GM21447 (cell line): ENCODE results near the gene NNAT.
"Not testable (repeated sequence)": the region's sequence is repeated elsewhere in the genome, so short reads cannot be mapped to it uniquely, and the experiment has no call there.

Experiments
- ATAC-seq: cut with Tn5 transposase; IDR thresholded peaks from one replicate; pipeline ENCODE4 v1.9.1; 2021; ENCODE audit not compliant: unreplicated experiment

Gene NNAT, protein sequence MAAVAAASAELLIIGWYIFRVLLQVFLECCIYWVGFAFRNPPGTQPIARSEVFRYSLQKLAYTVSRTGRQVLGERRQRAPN

DNA sequence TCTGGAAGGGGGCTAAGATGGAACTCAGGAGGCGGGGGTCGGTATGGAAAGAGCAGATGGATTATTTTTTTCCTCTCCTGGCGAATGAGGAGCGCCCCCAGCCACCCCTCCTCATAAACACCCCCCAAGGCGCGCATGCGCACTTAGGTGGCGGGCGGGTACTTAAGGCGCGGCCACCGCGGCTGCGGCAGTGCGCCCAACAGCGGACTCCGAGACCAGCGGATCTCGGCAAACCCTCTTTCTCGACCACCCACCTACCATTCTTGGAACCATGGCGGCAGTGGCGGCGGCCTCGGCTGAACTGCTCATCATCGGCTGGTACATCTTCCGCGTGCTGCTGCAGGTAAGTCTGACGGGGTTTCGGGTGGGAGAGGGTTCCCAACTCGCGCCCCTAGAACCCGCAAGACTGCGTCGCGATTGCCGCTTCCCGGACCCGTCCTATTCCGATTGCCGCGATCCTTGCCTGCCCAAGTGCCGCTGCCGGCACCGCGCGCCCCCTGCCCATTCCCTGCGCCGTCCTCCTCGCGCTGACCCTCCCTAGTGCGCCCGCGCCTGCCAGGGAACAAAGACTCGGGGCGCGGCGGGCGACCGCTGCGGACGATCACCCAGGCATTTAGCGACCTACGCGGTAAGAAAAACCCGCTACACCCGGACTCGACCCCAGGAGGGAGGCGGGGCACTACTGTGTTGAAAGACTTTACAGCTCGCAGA, at the start of gene NNAT:
NNAT (plus strand) TSS at position 190 of the 711 bp plus-strand sequence; CDS start at position 272, 82 bp downstream.
- ATAC-seq = no peak

DNA sequence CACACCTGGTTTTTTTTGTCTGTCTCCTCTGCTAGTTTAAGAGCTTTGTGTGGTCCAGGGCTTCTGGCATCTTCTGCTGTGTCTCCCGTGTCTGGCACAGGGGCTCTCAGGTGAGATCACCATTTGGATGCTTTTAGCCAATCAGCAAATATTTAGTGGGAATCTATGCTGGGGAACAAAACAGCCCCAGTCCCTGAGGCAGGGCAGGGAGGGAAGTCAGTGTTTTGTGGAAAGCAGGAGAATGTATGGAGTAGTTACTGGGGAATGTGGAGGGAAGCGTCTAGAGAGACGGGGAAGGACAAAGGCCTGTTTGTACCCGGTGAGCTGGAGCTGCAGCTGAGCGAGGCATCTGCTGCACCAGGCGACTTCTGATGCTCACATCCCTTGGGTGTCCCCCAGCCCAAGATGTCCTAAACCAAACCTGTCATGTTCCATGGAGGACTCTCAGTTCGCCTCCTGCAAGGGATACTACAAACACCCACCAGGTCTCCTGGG, 49.3 kb upstream of the NNAT start:
- ATAC-seq = no peak

DNA sequence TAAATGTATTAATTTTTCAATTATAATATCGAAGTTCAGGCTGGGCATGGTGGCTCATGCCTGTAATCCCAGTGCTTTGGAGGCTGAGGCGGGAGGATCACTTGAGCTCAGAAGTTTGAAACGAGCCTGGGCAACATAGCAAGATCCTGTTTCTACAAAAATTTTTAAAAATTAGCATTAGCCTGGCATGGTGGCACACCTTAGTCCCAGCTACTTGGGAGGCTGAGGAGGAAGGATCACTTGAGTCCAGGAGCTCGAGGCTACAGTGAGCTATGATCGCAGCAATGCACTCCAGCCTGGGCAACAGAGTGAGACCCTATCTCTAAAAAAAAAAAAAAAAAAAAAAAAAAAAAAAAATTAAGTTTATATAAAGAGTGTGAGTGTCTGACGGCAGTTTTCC, 48.6 kb upstream of the NNAT start:
- not testable (repeated sequence) for ATAC-seq

DNA sequence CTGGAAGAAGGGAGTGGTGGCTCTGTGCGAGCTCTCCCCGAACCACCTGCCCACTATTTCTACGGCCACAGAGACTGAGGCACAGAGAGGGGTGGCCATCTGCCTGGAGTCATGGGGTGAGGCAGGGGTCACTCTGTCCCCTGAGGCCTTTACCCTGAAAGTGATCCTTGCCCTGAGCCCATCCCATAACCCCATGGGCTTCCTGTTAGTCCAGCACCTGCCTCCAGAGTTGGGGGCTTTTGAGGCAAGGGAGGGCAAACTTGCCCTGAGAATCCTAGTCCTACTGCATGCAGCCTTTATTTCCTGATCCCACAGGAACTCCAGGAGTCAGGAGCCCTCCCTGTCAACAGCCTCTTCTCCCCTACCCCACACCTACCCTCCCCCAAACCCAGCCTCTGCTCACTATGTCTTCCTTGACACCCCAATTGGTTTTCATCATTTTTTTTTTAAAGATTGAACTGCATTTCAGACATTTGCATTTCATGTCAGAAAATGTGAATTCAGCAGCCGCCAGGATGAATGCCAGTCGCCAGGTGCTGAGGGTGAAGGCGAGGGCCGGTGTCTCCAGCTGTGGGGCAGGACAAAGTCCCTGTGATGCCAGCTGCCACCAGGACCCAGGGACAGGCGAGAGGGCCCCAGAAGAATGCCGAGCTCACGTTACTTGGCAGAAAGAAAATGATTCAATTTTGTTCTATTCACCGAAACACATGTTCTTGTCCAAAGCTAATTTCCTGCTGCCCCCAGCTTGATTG, 47.6 kb upstream of the NNAT start:
- ATAC-seq = no peak

DNA sequence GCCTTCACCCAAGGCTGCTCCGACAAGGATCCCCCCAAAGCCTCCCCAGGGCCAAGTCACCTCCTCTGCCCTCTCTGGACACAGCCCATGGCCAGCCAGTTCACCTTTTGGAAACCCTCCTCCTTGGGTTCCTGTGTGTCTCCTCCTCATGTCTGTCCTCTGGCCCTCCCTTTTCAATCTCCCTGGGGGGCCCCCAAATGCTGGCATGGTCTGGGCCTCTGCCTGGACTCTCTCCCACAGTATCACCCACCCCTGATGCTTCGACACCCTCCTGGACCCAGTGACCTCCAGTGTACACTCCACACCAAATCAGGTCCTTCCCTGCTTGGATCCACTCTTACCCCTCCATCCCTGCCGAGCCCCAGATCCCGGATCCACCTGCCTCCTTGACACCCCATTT, 46.7 kb upstream of the NNAT start:
- ATAC-seq = no peak

DNA sequence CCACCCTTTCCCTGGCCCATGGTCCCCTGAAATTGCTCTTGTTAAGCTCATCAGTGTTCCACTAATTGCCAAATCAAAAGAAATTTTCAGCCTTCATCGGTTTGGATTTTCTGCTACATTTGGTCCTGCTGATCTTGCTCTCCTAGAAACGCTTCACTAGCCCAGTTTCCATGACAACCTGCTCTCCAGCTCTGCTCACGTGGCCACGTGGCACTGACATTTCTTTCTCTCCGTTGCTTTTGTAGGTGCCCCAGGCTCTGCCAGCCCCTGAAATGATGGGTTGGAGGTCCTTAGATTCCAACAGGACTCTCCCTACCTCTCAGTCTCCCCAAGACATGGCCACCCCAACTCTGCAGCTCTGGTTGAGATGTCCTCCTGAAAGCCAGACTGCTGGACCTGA, 45.8 kb upstream of the NNAT start:
- no peak for ATAC-seq

DNA sequence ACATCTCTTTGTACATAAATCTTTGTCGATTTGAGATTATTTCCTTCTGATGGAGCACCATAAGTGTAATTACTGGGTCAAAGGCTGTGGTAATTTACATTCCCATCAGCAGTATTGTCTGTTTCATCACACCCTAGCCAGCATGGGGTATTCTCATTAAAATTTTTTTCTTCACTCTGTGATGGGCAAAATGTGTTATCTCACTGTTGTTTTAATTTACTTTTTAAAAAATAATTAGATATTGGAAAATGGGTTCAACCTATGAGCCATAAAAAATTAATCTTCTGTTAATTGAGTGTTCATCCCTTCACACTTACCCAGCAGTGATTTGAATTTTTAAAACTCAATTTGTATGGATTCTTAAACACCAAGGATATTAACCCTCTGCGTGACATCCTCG, 44.0 kb upstream of the NNAT start:
- no peak for ATAC-seq

DNA sequence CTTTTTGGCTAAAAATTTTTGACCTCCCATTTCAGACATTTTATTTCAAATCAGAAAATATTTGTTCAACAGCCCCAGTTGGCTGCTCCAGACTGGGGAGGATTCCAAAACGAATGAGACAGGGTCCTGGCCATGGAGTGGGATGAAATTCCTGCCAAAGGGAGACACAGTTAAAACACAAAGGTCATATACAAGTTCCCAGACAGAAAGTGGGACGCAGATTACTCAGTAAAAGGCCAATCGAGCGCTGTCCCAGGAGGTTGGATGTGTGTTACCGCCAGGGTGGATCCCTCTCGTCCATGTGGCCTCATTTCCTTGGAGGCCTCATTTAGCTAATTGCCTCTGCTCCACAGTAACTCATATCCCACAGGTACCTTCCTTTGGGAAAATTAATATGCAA, 41.8 kb upstream of the NNAT start:
- ATAC-seq = no peak

DNA sequence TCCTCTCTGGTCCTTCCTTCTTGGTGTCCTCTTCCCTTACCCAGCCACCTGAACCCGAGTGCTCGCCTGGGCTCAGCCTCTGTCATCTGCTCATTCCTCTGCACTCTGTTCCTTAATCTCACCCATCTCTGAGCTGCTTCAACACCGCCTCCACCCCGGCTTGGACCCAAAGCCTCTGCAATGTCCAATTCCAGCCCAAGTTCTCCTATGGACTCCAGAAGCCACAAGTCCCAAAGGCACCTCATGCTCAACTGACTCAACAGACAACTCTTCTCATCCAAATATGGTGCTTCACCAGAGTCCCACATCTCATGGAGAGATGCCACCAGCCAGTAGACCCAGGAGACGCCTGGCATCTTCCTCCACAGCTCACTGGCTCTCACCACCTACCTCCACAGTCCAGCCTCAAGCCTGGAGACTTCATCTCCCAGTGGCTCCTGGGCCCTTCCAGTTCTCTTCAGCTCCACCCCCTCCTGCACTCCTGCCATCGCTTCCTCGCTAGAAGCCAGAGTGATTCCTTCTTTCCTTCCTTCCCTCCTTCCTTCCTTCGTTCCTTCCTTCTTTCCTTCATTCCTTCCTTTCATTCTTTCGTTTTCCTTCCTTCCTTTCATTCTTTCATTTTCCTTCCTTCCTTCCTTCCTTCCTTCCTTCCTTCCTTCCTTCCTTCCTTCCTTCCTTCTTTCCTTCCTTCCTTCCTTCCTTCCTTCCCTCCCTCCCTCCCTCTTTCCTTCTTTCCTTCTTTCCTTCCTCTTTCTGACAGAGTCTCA, 40.9 kb upstream of the NNAT start:
- ATAC-seq = no peak

DNA sequence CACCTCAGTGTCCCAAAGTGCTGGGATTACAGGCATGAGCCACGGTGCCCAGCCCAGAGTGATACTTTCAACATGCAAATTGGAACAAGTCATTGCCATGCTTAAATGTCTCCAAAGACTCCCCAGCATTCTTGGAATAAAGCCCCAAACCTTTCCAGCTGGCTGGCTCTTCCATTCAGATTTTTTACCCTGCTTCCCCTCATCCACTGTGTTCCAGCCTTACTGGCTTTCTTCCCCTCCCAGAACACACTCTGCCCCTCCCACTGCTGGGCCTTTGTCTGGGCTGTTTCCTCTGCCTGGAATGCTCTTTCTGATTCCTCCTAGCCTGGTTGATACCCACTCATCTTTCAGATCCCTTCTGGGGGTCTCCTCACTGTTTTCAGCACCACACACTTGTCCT, 40.1 kb upstream of the NNAT start:
- no peak for ATAC-seq

DNA sequence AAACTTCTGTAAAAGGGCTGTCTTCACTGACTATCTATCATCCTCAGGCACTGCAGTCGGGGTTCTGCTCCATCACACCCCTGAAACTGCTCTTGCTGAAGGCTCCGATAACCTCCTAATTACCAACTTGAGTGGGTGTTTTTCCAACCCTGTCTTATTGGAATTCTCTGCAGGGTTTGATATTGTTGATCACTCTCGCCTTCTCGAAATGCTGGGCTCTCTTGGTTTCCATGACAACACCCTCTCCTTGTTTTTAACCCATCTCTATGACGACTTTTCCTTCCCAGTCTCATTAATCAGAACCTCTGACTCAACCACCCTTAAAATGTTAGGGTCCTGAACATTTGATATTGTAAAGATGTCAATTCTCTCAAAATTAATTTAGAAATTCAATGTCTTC, 39.4 kb upstream of the NNAT start:
- no peak for ATAC-seq

DNA sequence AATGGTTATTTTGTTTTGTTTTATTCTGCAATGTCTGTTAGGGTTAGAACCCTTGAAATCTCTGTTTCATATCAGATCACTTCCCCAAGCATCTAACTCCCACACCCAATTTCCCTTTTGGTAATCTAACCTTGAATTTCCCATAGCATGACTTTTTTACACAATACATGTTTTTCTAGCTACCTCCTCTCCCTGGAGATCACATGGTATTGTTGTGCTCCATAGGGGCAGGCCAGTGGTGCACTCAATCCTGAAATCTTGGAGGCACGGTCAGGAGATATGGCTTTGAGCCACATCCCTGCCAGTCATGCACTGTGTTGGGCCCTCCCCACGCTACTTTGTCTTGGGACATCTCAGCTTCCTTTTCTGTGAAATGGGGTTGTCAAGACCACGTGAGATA, 36.7 kb upstream of the NNAT start:
- ATAC-seq = no peak

DNA sequence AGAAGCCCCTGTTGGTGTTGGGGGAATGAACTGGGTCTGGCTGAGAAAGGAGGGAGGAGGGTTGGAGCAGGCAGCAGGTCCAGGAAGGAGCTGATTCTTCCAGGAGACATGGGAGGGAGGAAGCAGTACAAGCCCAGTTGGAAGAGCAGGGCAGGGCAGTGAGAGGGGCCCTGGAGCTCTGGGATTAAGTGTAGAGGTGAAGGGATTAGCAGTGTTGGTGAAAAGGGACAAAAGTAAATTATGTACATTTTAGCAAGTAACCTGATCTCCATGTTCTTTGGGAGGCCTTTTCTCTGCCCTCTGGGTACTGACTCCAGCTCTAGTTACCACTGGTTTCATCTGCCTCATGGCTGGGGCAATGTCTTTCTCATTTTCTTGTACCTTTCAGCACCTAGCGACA, 34.8 kb upstream of the NNAT start:
- not testable (repeated sequence) for ATAC-seq

DNA sequence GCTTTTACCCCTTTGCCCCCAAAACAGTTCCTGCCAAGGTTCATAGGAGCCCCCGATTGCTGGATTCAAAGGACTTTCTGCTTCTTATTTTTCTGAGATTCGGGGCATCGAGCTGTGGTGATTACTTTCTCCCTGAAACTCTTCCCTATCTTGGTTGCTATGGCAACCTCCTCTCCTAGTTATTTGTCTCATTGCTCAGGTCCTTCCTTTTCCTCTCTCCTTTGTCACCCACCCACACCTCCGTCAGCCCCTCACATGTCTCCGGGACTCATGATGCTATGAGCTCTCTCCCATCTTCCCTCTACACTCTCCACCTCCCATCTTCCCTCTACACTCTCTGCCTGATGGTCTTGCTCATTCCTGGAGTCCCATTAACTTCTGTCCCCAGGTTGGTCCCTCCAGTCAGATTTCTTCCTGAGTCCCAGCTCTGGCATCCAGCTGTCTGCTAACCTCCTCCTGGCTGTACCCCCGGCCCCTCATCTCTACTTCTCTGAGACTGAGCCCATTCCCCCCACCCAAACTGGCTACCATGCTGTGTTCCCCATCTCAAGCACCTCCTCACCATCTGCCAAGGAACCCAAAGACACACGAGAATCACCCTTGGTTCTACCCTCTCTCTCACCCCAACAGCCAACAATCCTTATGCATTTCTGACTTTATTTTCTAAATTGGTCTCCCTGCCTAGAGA, 30.2 kb upstream of the NNAT start:
- ATAC-seq = no peak

DNA sequence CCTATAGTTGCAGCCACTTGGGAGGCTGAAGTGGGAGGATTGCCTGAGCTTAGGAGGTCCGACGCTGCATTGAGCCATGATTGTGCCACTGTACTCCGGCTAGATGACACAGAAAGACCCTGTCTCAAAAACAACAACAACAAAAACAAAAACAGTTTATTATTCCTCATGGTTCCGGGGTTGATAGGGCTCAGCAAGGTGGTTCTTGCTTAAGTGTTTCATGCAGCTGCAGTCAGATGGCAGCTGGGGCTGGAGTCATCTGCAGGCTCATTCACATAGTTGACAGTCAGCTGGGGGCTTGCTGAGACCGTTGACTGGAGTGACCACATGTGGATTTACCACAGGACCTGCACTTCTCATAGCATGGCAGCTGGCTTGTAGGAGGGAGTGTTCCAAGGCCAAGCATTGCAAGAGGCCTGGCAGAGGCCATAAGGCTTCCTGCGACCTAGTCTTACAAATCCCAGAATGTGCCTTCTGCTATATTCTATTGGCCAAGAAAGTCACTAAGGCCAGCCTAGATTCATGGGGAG, 28.9 kb upstream of the NNAT start:
- no peak for ATAC-seq

DNA sequence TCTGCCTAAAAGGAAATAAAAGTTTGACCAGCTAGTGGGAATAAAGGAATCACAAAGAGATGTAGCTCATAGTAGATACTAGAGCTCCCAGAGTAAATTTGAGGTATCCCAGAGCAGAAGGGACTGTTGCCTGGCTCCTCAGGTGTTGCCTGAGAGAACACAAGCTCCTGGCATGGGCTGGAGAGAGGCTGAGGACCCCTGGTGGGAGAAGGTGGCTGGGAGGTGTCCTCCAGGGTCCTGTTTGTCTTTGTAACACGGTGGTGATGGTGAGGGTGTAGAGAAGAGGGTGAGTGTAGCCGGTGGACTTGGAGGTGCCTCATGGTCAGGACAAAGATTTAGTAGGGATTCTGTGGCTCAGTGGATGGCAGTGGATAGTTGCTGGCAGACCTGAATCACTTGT, 28.1 kb upstream of the NNAT start:
- no peak for ATAC-seq

DNA sequence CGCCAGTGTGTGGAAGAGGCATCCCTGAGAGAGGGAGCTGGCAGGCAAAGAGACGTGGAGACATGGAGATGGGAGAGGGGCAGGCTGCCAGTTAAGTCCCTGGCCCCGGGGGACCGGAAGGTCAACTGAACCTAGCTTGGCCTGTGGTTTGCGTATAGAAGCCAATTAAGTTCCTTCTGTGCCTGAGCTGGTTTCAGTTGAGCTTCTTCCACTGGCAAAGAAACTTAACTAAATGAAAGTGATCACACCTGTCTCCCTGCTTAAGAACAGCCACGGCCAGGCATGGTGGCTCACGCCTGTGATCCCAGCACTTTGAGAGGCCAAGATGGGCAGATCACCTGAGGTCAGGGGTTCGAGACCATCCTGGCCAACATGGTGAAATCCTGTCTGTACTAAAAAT, 26.7 kb upstream of the NNAT start:
- no peak for ATAC-seq

DNA sequence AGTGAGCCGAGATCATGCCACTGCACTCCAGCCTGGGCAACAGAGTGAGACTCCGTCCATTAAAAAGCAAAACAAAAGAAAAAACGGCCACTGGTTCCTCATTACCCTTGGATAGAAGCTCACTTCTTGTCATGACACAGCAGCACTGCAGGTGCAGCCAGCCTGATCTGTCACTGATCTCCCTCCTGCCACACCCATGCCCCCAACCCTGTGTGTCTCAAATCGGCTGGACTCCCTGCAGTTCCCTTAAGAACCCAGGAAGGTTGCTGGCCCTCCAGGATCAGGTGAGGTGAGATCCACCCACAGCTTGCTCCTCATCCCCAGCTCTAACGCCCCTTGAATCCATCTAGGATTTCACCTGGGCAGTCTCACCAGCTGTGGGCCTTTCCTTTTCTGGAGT, 26.3 kb upstream of the NNAT start:
- ATAC-seq = no peak

DNA sequence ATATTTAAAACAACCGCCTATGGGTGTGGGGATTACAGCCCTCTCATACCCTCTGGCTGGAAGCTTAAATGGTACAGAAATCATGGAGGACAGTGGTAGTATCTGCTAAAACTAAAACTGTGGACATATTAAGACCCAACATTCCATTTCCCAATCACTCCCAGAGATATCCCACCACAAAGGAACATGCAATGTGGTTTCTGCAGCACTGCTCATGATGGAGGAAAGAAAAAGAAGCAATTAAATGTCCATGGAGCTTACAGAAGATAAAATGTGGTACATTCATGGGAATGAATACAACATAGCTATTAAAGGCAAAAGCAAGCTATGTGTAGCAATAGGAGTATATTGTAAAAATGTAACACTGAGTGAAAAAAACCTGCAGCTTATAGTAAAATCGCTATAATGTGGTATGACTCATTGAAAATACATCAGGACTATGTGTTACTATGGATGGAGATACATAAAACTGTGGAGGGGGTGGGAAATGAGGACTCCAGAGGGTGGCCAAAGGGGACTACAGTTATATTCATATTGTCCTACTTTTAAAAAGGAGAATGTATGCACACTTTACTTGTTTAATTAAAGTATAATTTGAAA, 22.9 kb upstream of the NNAT start:
- ATAC-seq = no peak

DNA sequence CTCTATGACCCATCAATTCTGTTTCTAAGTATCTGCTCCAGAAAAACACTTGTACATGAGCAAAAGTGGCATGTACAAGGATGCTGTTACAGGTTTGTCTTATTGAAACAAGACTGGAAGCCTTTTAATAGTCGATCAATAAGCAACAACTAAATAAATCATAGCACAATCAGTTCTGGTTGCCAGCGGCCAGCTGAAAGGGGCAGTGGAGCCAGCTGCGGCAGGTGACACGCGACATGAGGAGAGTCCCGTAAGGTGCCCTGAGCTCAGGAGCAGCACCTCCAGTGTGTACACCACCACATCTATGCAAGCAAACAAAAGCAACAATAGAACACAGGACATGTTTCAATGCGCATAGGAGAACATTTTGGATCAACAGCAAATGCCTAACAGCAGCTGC, 20.7 kb upstream of the NNAT start:
- ATAC-seq = no peak
